Muscle layer of colon (tissue), 2 donors: ENCODE measurements around the gene SCYL2.
"Not testable (repeated sequence)": the region's sequence is repeated elsewhere in the genome, so short reads cannot be mapped to it uniquely, and the experiment has no call there.

ENCODE experiments used
- H3K27ac ChIP-seq: one replicate; pipeline ENCODE4 v1.7.0; 2013; ENCODE audit warnings: low read depth, mild to moderate bottlenecking, low read length, moderate library complexity
- H3K27me3 ChIP-seq, 2 donors: one replicate each; pipeline ENCODE4 v1.7.0; 2013; ENCODE audit warnings: low read length in 2 of 2, mild to moderate bottlenecking in 2 of 2; ENCODE audit not compliant: insufficient read depth in 2 of 2, control insufficient read depth in 1 of 2
- H3K36me3 ChIP-seq: one replicate; pipeline ENCODE4 v1.7.0; 2013; ENCODE audit warnings: mild to moderate bottlenecking, low read length; ENCODE audit not compliant: insufficient read depth
- H3K4me1 ChIP-seq: one replicate; pipeline ENCODE4 v1.7.0; 2013; ENCODE audit warnings: mild to moderate bottlenecking, low read length; ENCODE audit not compliant: insufficient read depth
- H3K4me3 ChIP-seq, 2 donors: one replicate each; pipeline ENCODE4 v1.7.0; 2013; ENCODE audit warnings: low read length in 2 of 2, low read depth in 1 of 2, mild to moderate bottlenecking in 1 of 2, moderate library complexity in 1 of 2
- H3K9ac ChIP-seq: one replicate; pipeline ENCODE4 v1.7.0; 2013; ENCODE audit warnings: low read length
- H3K9me3 ChIP-seq: one replicate; pipeline ENCODE4 v1.7.0; 2013; ENCODE audit warnings: mild to moderate bottlenecking, low read length
- donor health status: abdominal sarcoma.
- donor health status: Adenocarcinoma of cecum.

Gene SCYL2

GRCh38 chr12:100266585-100266834 is 467 bp upstream of the SCYL2 start:
- H3K9me3 ChIP-seq: no peaks in the 10 kb centered on the region
- H3K36me3 ChIP-seq: no peaks in the 10 kb centered on the region
- peaks cover 20% of the 10 kb centered on the region for H3K4me1 ChIP-seq
- peak overlapping the region; percentile 98 for H3K27ac ChIP-seq
- no peak overlapping the region for H3K9ac ChIP-seq
- no peaks in the 10 kb centered on the region for H3K27me3 ChIP-seq
- peak overlapping the region; percentile 78 to 82 for H3K4me3 ChIP-seq

GRCh38 chr12:100267603-100268281 is 765 bp downstream of the SCYL2 start:
- Histone ChIP-seq H3K4me3 (peak overlapping the region; percentile 78 to 82), H3K36me3 (no peaks in the 10 kb centered on the region), H3K9ac (peak overlapping the region; percentile 85), H3K9me3 (no peaks in the 10 kb centered on the region), H3K27ac (peak overlapping the region; percentile 98), H3K27me3 (no peaks in the 10 kb centered on the region), H3K4me1 (peaks cover 20% of the 10 kb centered on the region)

GRCh38 chr12:100268835-100269564 is 2.0 kb downstream of the SCYL2 start:
- Histone ChIP-seq H3K9ac (no peak overlapping the region), H3K9me3 (no peaks in the 10 kb centered on the region), H3K27ac (no peak overlapping the region), H3K36me3 (no peaks in the 10 kb centered on the region), H3K4me3 (peak overlapping the region in 1 of 2 donors; percentile 26), H3K4me1 (peaks cover 20% of the 10 kb centered on the region), H3K27me3 (no peaks in the 10 kb centered on the region)

- H3K27me3 ChIP-seq: no peaks in the 10 kb centered on the region
- no peak overlapping the region for H3K9ac ChIP-seq
- no peak overlapping the region for H3K27ac ChIP-seq
- peaks cover 9% of the 10 kb centered on the region for H3K4me1 ChIP-seq
- H3K4me3 ChIP-seq: no peak overlapping the region
- no peaks in the 10 kb centered on the region for H3K36me3 ChIP-seq
- H3K9me3 ChIP-seq: no peaks in the 10 kb centered on the region
Observed at GRCh38 chr12:100273782-100274181, 6.8 kb downstream of the SCYL2 start.

GRCh38 chr12:100274291-100274690 is 7.3 kb downstream of the SCYL2 start:
- Histone ChIP-seq H3K9me3 (no peaks in the 10 kb centered on the region), H3K36me3 (no peaks in the 10 kb centered on the region), H3K4me3 (no peak overlapping the region), H3K4me1 (peaks cover 4% of the 10 kb centered on the region), H3K27ac (no peak overlapping the region), H3K9ac (no peak overlapping the region), H3K27me3 (no peaks in the 10 kb centered on the region)

- no peak overlapping the region for H3K9ac ChIP-seq
Observed at GRCh38 chr12:100279159-100279558, 12.2 kb downstream of the SCYL2 start.

GRCh38 chr12:100279607-100280244 is 12.7 kb downstream of the SCYL2 start:
- Histone ChIP-seq H3K27me3 (no peaks in the 10 kb centered on the region), H3K4me1 (no peaks in the 10 kb centered on the region), H3K9me3 (no peaks in the 10 kb centered on the region), H3K9ac (no peak overlapping the region), H3K4me3 (no peak overlapping the region), H3K36me3 (no peaks in the 10 kb centered on the region), H3K27ac (no peak overlapping the region)

More at GRCh38 chr12:100279159-100279558, 12.2 kb downstream of the SCYL2 start:
- H3K4me1 ChIP-seq: no peaks in the 10 kb centered on the region
- no peak overlapping the region for H3K4me3 ChIP-seq
- H3K27ac ChIP-seq: no peak overlapping the region
- H3K9me3 ChIP-seq: no peaks in the 10 kb centered on the region
- no peaks in the 10 kb centered on the region for H3K27me3 ChIP-seq
- no peaks in the 10 kb centered on the region for H3K36me3 ChIP-seq

GRCh38 chr12:100284556-100284955 is 17.6 kb downstream of the SCYL2 start:
- not testable (repeated sequence) for H3K4me1 ChIP-seq, H3K36me3 ChIP-seq, H3K9me3 ChIP-seq, H3K27me3 ChIP-seq, H3K9ac ChIP-seq, H3K27ac ChIP-seq, H3K4me3 ChIP-seq

- no peaks in the 10 kb centered on the region for H3K27me3 ChIP-seq
- H3K9ac ChIP-seq: no peak overlapping the region
- no peaks in the 10 kb centered on the region for H3K4me1 ChIP-seq
- no peak overlapping the region for H3K27ac ChIP-seq
- no peak overlapping the region for H3K4me3 ChIP-seq
- H3K36me3 ChIP-seq: peaks cover 16% of the 10 kb centered on the region
- no peaks in the 10 kb centered on the region for H3K9me3 ChIP-seq
Observed at GRCh38 chr12:100289038-100289437, 22.1 kb downstream of the SCYL2 start.

- Histone ChIP-seq H3K9me3 (no peaks in the 10 kb centered on the region), H3K9ac (no peak overlapping the region), H3K36me3 (peaks cover 16% of the 10 kb centered on the region), H3K27ac (no peak overlapping the region), H3K4me1 (no peaks in the 10 kb centered on the region), H3K4me3 (no peak overlapping the region), H3K27me3 (no peaks in the 10 kb centered on the region)
Observed at GRCh38 chr12:100290016-100290415, 23.0 kb downstream of the SCYL2 start.

- H3K27me3 ChIP-seq: no peaks in the 10 kb centered on the region
- no peaks in the 10 kb centered on the region for H3K4me1 ChIP-seq
- H3K36me3 ChIP-seq: peaks cover 20% of the 10 kb centered on the region
- no peaks in the 10 kb centered on the region for H3K9me3 ChIP-seq
- H3K9ac ChIP-seq: no peak overlapping the region
- H3K4me3 ChIP-seq: no peak overlapping the region
- H3K27ac ChIP-seq: no peak overlapping the region
Observed at GRCh38 chr12:100293017-100293416, 26.0 kb downstream of the SCYL2 start.
